NK-92 treated with Interleukin-12 subunit alpha and Interleukin-12 subunit beta, amount 100 ng/mL, for 24 hours (cell line): ENCODE results near the gene SRR.
"Not testable (repeated sequence)": the region's sequence is repeated elsewhere in the genome, so short reads cannot be mapped to it uniquely, and the experiment has no call there.

Source experiments
- DNase-seq: peaks from one replicate; lab custom pipeline; 2025; lab: John Stamatoyannopoulos, UW

SRR gene

GRCh38 chr17:2303204-2304188 lies at the start of gene SRR, which contains the start of gene SMG6:
SRR (plus strand) TSS chr17:2303950; CDS start chr17:2315561, 11,611 bp downstream.
SMG6 (minus strand) TSS chr17:2303785; CDS start chr17:2303720, 65 bp downstream.
- peak; percentile 73 for DNase-seq

- DNase-seq = not testable (repeated sequence)
Observed at GRCh38 chr17:2258830-2259229, 44.9 kb upstream of the SRR start.

GRCh38 chr17:2259769-2260536 lies 43.8 kb upstream of the SRR start:
- DNase-seq = peak; percentile 37

GRCh38 chr17:2262135-2262587 lies 41.6 kb upstream of the SRR start:
- DNase-seq = no peak

GRCh38 chr17:2263183-2264066 lies 40.3 kb upstream of the SRR start:
- no peak for DNase-seq

- no peak for DNase-seq
Observed at GRCh38 chr17:2264067-2264860, 39.5 kb upstream of the SRR start.

GRCh38 chr17:2265166-2265565 lies 38.6 kb upstream of the SRR start:
- DNase-seq = not testable (repeated sequence)

- peak; percentile 66 for DNase-seq
Observed at GRCh38 chr17:2266045-2266864, 37.5 kb upstream of the SRR start.

- DNase-seq = no peak
Observed at GRCh38 chr17:2266865-2267228, 36.9 kb upstream of the SRR start.

- no peak for DNase-seq
Observed at GRCh38 chr17:2267354-2267753, 36.4 kb upstream of the SRR start.

- no peak for DNase-seq
Observed at GRCh38 chr17:2271985-2272702, 31.6 kb upstream of the SRR start.

- DNase-seq = no peak
Observed at GRCh38 chr17:2274414-2274813, 29.3 kb upstream of the SRR start.

GRCh38 chr17:2275722-2276121 lies 28.0 kb upstream of the SRR start:
- no peak for DNase-seq

- DNase-seq = no peak
Observed at GRCh38 chr17:2277429-2278170, 26.1 kb upstream of the SRR start.

GRCh38 chr17:2279707-2280106 lies 24.0 kb upstream of the SRR start:
- DNase-seq = no peak

- no peak for DNase-seq
Observed at GRCh38 chr17:2282297-2282873, 21.4 kb upstream of the SRR start.

- no peak for DNase-seq
Observed at GRCh38 chr17:2283302-2283701, 20.4 kb upstream of the SRR start.

- DNase-seq = no peak
Observed at GRCh38 chr17:2289878-2290478, 13.8 kb upstream of the SRR start.
